ENCODE data around the gene AP5B1. TPM values are rescaled to one million over a fixed set of nuclear protein-coding genes. Genes with fewer than 3 reads are reported as not detected.

Gene AP5B1
- total and polyA plus RNA-seq, 9 of the 15 experiments (the other 6 are each of a cell fraction or from before 2014, with no cell fraction given) = 0.51 to 24.2 (median 5.1) TPM

- H3K9me3 ChIP-seq (replicated peaks; ENCODE audit: control insufficient read depth, insufficient read depth, low read depth, low read length) = no peaks in the 10 kb centered on the region
- in situ Hi-C loops (cut with MboI) (no loop called here), intact Hi-C loops (cut with micrococcal nuclease) (no loop called here)
- POLR2A ChIA-PET = interaction anchor here (0.6 to 5.2 kb wide), 2 partner anchors 22 to 158 kb away, joined by 4 to 27 read pairs; no protein-coding TSS in a partner anchor
- FAIRE-seq = no peak
- H3K27ac ChIP-seq (ENCODE audit: extremely low read depth, low read depth, low read length) = no peak overlapping the region
- no peaks in the 10 kb centered on the region for H3K9me1 ChIP-seq (ENCODE audit: control insufficient read depth, insufficient read depth, low read length)
- no peak for ATAC-seq
- no peaks in the 10 kb centered on the region for H4K20me1 ChIP-seq (replicated peaks; ENCODE audit: control insufficient read depth, insufficient read depth, low read length)
- DNase-seq (ENCODE audit: extremely low read depth in 1 of 4, low spot score in 3 of 4) = peak in 2 of 4 experiments; percentile 2 to 3
- peaks cover 5 to 18% of the 10 kb centered on the region in 2 experiments; a peak in 3 of 5 replicates for H3K27me3 ChIP-seq (ENCODE audit: control insufficient read depth in 2 of 2, insufficient read depth in 2 of 2, low read length in 2 of 2)
- no TSS peak for BruUV-seq (replicated peaks)
- H3K79me2 ChIP-seq (ENCODE audit: control insufficient read depth, insufficient read depth, low read length) = no peaks in the 10 kb centered on the region
- CTCF ChIA-PET (ENCODE audit: low intra/inter-chr PET ratio) = no interaction called here
- H3K9ac ChIP-seq (ENCODE audit: insufficient read depth in 1 of 2, low read depth in 2 of 2, low read length in 2 of 2) = peak overlapping the region in 1 of 2 experiments; percentile 40; a peak in 1 of 4 replicates
- H3K4me1 ChIP-seq (replicated peaks in 1 of 2; ENCODE audit: control insufficient read depth in 2 of 2, insufficient read depth in 2 of 2, low read length in 2 of 2) = peaks cover 0 to 15% of the 10 kb centered on the region in 2 experiments; a peak in 2 of 5 replicates
- H3K36me3 ChIP-seq (ENCODE audit: control insufficient read depth, insufficient read depth, low read length) = no peaks in the 10 kb centered on the region
- no peak overlapping the region for H3K4me3 ChIP-seq
- peak overlapping the region; percentile 32; the same call in 1 of the 2 replicates for H2AFZ ChIP-seq (ENCODE audit: low read depth, low read length)
- 7% methylated on average over 4 of the region's 4 CpGs for WGBS (ENCODE audit: insufficient coverage, low coverage, missing lambda C conversion rate)
- TF ChIP-seq ZNF639 (CRISPR knock-in tag; conservative IDR thresholded peaks at IDR 0.05 in 1 of 2, IDR thresholded peaks at IDR 0.05 in 1 of 2) (no peak), ZNF133 (CRISPR knock-in tag; IDR thresholded peaks at IDR 0.05) (no peak), ZNF3 (CRISPR knock-in tag; IDR thresholded peaks at IDR 0.05) (no peak), ZBTB9 (CRISPR knock-in tag; IDR thresholded peaks at IDR 0.05) (no peak), HMG20B (CRISPR knock-in tag; IDR thresholded peaks at IDR 0.05) (no peak), ELK1 (CRISPR knock-in tag; IDR thresholded peaks at IDR 0.05) (no peak)
- H3K4me2 ChIP-seq (ENCODE audit: insufficient read depth, low read length) = no peak overlapping the region
Measured at GRCh38 chr11:65829459-65829858, 48.7 kb upstream of the AP5B1 start.
